ENCODE measurements around the gene PLA2G2D.

DNA sequence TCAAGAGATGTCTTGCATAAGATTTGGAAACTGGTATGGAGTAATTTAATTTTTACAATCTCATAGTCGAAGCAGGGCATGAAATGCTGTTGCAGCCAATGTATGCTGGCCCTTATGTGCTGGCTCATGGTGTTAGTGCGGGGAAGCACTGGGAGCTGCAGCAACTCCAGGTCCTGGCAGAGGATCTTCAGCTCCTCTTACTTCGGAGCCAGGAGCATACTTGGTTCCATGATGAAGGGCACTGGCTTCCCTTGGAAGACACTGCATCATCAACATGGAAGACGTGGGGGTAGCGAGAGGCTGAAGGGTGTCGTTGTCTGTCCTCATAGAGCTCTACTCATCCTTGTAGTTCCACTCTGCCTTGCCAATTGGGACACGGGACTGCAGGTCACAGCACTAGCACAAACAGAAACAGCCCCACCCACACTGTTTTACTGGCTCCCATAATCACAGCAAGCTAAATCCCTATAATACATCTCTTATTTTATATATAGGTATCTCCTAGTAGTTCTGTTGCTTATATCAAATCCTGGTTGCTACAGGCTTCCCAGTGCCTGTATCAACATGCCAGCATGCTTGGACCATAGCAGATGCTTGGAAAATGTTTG is 22.4 kb downstream of the PLA2G2D start:
- TF ChIP-seq POLR2AphosphoS5 (IDR thresholded peaks at IDR 0.05; ENCODE audit: low read depth) (no peak), JUNB (IDR thresholded peaks at IDR 0.05; ENCODE audit: unreplicated experiment) (no peak)
- TF ChIP-seq, protein P1, sequence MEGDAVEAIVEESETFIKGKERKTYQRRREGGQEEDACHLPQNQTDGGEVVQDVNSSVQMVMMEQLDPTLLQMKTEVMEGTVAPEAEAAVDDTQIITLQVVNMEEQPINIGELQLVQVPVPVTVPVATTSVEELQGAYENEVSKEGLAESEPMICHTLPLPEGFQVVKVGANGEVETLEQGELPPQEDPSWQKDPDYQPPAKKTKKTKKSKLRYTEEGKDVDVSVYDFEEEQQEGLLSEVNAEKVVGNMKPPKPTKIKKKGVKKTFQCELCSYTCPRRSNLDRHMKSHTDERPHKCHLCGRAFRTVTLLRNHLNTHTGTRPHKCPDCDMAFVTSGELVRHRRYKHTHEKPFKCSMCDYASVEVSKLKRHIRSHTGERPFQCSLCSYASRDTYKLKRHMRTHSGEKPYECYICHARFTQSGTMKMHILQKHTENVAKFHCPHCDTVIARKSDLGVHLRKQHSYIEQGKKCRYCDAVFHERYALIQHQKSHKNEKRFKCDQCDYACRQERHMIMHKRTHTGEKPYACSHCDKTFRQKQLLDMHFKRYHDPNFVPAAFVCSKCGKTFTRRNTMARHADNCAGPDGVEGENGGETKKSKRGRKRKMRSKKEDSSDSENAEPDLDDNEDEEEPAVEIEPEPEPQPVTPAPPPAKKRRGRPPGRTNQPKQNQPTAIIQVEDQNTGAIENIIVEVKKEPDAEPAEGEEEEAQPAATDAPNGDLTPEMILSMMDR (conservative IDR thresholded peaks at IDR 0.05; ENCODE audit: low read depth in 2 of 2): no peak
- TF ChIP-seq, protein P2, sequence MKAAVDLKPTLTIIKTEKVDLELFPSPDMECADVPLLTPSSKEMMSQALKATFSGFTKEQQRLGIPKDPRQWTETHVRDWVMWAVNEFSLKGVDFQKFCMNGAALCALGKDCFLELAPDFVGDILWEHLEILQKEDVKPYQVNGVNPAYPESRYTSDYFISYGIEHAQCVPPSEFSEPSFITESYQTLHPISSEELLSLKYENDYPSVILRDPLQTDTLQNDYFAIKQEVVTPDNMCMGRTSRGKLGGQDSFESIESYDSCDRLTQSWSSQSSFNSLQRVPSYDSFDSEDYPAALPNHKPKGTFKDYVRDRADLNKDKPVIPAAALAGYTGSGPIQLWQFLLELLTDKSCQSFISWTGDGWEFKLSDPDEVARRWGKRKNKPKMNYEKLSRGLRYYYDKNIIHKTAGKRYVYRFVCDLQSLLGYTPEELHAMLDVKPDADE (IDR thresholded peaks at IDR 0.05): no peak

Data from GM23338 (cell line).